CD1c-positive myeloid dendritic cell (primary cell): ENCODE results near the gene AVL9.
"Not testable (repeated sequence)": the region's sequence is repeated elsewhere in the genome, so short reads cannot be mapped to it uniquely, and the experiment has no call there.

Source experiments
- DNase-seq: peaks from one replicate; pipeline ENCODE4 v3.0.0-alpha.2; 2016; ENCODE audit errors: extremely low spot score

Gene AVL9

DNA sequence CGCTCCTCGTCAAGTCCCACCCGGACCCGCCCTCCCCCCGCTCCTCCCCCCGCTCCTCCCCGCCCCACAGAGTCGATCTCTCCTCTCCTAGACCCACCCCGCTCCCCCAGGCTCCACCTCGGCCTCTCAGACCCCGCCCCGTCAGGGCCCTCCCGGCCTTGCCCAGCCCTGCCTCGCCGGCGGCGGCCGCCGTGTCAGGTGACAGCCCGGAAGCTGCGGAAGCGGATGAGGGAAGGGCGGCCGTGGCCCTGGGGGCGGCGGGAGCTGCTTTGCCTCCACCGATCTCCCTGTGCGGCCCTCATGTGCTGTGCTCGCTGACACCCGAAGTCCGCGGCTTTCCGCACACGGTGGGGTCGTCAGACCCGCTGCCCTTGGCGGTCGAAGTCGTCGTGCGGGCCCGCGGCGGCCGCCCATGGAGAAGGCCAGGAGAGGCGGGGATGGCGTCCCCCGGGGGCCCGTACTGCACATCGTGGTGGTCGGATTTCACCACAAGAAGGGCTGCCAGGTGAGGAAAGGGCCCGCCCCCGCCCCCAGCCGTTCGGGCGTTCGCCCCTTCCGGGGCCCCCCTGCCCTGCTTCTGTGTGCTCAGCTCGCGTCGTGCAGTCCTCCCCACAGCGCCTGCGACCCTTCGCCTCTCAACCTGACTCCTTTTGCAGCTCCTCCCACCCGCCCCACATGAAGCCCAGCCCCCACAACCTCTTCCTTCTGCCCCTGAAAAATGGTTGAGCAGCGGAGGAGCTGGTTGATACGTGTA lies at the start of gene AVL9:
Gene AVL9, plus strand, starts transcription at position 192 of the 754 bp plus-strand sequence. Its CDS starts 221 bp downstream, at position 413.
- peak; percentile 96 for DNase-seq

DNA sequence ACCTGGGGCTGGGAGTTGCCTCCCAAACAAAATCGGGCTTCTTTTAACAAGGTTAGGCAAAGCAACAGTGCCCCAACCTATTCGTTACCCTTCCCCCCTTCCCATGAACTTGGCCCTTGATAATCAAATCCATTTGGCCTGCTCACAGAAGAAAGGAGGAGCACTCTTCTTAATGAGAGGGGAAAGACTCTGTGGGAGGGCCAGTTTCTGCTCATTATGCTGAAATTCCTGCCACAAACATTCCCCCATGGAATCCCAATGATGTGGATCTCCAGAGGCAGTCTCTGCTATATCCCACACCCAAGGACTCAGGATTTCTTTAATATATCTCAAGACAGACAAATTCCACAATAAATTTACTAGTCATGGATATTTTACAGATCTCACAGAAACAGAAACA lies 48.1 kb upstream of the AVL9 start:
- no peak for DNase-seq

DNA sequence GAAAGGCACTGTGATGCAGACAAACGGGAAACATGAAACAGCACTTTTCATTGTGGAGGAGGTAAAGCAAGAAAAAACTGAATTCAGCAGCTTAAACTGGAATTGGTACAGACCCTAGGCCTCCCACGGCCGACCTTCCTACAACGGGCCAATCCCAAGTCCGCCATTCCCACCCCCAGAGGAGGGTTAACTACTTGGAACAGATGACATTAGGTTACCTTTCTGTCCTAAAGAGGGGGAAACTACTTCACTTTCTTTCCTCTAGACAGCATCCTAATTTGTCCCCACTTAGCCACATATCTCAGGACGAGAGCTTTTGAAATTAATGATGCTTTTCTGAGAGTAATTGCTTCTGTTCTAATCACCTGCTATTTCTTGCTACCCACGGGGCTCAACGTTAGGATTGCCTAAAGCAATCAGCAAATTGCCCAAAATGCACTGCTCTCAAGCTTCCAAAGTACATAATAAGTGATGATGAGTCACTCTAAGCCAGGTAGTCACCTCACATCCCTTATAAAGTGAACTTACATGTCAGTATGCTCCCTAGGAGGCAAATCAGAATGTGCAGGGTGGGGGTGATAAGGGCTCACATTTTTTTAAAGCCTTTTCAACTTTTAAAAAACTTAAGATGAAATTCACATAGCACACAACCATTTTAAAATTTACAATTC lies 41.8 kb upstream of the AVL9 start:
- no peak for DNase-seq

DNA sequence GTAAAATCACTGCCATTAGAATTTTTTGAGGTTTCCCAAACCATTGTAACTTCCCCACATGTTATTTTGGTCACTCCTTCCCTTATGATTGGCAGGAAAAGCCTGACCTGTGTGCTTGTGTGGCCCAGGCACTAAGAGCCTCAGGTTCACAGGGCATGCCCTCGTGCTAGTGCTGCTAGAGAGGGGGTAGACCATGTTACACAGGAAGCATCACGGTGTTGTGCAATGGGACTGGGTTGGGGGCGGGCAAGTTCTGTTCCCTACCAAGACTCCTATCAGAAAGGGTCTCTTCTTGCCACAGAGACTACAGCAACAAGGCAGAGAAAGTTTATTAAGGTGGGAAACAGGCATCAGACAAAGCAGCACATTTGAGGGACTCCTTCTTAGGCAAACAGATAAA lies 37.3 kb upstream of the AVL9 start:
- DNase-seq = no peak

DNA sequence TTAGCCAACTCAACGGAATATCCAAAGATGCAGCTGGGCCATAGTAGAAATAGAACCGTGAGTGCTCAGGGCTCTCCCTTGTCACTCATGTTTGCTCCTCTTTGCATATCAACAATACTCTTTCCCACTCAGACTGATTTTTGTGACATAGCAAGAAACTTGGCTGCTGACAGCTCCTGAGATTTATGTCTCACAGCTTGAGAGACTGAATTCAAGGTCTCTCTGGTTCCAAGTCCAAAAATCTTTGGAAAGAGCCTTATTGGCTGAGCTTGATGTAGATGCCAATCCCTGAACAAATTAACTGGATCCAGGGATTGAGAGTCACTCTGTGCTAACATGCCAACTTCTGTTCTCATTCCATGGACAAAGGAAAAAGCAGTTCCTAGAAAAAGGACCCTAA lies 35.5 kb upstream of the AVL9 start:
- DNase-seq = no peak

DNA sequence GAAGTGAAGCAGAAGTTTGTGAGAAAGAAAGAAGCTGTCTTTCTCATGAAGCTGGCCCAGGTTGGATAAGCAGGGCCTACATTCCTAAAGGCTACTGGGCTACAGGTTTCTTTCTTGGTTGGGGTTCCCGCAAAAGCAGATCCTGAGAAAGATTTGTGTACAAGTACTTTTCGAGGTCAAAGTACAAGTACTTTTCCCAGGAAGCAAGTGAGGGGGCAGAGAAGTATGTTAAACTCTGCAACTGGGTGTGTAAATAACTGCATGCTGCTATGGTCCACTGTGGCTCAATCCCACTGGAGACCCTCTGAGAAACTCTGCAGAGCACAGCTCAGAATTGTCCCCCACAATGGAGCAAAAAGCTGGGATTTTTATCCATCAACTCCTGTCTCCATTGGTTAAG lies 33.8 kb upstream of the AVL9 start:
- no peak for DNase-seq

DNA sequence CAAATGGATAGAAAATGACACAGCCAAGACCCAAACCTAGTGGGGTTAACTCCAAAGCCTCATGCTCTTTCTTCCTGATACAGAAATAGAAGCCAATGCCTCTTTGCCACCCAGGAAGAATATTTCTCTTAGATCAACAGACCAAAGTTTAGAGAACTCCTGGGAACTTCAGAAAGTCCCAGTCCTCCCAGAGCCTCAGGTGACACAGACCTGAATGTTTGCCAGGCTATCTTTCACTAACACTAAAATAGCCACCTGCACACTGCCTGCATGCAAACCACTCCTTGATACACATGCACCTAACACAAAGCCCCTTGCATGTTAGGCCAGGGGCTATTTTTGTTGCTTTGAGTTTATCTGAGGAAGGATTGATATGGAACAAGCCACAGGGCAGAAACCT lies 32.8 kb upstream of the AVL9 start:
- DNase-seq = no peak

DNA sequence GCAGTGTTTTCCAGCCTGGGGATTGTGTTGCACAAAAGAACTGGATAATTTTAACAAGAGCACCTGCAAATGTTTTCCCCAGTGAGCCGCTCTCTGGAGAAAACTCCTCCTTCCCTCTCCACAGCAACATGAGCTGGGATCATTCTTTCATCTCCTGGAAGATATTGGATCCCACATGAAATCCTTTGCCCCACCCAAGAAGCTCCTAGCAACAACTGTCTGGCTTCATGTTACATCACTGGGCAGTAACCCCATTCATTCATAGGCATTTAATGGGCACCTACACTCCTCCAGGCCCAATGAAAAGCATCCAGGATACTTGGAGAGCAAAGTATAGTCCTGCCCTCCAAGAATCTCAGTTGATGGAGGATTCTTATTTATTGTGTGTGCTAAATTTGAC lies 32.3 kb upstream of the AVL9 start:
- no peak for DNase-seq

DNA sequence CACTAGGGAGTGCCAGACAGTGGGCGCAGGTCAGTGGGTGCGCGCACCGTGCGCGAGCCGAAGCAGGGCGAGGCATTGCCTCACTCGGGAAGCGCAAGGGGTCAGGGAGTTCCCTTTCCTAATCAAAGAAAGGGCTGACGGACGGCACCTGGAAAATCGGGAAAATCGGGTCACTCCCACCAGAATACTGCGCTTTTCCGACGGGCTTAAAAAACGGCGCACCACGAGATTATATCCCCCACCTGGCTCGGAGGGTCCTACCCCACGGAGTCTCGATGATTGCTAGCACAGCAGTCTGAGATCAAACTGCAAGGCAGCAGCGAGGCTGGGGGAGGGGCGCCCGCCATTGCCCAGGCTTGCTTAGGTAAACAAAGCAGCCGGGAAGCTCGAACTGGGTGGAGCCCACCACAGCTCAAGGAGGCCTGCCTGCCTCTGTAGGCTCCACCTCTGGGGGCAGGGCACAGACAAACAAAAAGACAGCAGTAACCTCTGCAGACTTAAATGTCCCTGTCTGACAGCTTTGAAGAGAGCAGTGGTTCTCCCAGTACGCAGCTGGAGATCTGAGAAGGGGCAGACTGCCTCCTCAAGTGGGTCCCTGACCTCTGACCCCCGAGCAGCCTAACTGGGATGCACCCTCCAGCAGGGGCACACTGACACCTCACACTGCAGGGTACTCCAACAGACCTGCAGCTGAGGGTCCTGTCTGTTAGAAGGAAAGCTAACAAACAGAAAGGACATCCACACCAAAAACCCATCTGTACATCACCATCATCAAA lies 30.5 kb upstream of the AVL9 start:
- not testable (repeated sequence) for DNase-seq

DNA sequence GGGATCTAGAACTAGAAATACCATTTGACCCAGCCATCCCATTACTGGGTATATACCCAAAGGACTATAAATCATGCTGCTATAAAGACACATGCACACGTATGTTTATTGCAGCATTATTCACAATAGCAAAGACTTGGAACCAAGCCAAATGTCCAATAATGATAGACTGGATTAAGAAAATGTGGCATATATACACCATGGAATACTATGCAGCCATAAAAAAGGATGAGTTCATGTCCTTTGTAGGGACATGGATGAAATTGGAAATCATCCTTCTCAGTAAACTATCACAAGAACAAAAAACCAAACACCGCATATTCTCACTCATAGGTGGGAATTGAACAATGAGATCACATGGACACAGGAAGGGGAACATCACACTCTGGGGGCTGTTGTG lies 25.3 kb upstream of the AVL9 start:
- not testable (repeated sequence) for DNase-seq

DNA sequence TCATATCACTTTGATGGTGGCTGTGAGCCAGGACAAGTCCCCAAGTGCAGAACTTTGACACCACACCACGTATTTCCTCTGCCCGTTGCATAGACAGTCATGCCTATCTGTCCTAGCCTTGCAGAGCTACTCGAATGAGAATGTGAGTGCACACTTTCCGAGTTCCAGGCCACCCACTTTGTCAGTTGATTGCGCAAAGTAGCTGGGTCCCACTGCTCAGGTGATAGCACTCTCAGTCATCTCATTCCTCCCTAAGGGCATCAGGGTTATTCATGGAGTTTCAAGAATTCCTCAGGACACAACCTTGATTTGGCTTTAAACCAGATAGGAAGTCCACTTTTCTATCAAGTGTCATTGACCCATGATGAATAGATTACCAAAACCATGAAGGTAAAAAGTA lies 24.4 kb upstream of the AVL9 start:
- DNase-seq = no peak

DNA sequence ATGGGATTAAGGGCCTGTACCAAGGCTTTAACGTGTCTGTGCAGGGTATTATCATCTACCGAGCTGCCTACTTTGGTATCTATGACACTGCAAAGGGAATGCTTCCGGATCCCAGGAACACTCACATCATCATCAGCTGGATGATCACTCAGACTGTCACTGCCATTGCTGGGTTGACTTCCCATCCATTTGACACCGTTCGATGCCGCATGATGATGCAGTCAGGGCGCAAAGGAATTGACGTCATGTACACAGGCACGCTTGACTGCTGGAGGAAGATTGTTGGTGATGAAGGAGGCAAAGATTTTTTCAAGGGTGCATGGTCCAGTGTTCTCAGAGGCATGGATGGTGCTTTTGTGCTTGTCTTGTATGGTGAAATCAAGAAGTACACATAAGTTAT lies 23.3 kb upstream of the AVL9 start:
- DNase-seq = no peak

DNA sequence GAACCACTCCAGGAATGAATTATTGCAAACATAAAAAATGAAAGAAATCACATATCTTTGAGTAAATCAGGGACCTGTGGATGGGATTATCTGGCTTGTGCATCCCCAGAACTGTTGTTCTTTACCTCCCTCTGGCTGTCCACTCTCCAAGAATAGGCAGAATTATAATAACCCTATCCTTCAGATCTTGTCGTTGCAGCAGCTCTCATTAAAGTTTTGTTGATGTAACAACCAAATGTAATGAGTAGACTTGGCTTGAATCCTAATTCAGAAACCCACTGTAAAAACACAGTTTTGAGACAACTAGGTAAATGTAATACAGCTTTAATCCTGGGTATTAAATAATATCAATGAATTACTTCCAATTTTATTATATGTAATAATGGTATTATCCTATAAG lies 21.3 kb upstream of the AVL9 start:
- no peak for DNase-seq

DNA sequence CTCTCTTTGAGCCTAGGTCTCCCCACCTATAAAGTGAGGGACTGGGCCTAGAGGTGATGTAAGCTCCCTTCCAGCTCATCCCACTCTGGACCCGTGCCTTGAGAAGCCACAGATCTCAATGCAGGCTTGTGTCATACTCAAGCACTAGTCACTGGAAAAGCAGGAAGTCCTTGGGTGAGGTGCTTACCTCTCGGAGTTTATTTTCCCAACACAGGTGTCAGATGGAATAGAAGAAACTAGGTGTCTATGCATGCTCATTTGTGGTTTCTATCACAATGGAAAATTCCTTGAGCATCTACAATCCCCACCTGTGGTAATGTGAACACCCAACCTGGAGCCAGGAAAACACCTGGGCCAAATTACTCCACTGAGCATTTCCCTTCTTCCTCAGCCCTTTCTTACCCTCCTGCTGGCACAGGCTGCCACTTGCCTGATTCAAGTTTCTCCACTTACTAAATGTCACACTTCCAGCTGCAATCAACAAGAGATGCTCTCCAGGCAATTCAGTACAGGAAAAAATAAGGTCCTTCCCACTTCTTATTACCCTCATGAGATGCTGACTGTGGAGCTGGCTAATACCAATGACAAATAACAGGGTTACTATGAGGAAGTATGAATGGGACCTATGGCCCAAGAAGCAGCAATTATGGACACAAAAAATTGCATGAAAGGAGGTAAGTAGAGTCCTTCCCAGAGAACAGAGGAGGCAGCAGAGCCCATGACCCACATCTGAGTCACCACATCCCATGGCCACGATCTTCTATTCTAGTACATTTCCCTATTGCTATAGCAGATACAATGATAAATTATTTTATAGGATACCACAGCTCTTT lies 18.3 kb upstream of the AVL9 start:
- DNase-seq = no peak

DNA sequence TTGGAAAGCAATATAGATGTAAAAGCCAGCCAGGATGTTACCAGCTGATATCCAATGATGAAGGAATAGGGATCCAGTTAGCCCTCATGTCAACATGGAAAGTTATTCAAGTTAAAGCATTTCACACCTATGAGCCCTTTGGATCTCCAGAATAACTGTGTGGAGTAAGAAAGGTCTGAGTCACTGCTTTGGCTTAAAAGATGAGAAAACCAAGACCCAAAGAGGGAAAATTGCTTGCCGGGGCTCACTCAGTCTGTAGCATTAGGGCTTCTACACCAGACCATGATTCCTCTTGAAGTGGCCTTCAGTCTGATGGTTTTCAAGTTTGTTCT lies 17.7 kb upstream of the AVL9 start:
- no peak for DNase-seq

DNA sequence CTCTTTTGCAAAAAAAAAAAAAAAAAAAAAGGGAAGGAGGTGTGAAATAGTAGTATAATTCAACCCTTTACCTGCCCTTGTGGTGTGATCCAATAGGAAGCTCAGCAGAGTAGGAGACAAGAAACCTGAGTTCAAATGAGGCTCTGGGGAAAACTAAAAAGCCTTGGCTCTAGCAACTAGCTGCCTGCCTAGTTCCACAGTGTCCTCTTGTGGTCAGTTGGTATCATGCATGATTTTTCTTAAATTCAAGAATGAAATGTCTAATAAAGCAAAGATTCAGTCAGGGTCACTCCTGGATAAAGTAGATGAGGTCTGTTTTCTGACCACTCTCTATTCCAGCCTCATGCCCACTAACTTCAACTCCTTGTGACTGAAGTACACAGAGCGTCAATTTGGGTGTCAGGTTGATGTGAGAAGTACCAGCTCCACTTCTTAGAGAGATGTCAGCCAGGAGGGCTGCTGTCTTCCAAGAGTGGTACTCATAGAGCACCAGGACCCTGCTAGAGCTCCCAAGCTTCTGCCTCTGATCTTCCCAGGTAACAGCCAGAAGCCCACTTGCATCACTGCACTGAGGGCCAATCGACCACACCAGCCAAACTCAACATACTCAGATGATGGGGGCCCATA lies 15.6 kb upstream of the AVL9 start:
- DNase-seq = peak; percentile 13

DNA sequence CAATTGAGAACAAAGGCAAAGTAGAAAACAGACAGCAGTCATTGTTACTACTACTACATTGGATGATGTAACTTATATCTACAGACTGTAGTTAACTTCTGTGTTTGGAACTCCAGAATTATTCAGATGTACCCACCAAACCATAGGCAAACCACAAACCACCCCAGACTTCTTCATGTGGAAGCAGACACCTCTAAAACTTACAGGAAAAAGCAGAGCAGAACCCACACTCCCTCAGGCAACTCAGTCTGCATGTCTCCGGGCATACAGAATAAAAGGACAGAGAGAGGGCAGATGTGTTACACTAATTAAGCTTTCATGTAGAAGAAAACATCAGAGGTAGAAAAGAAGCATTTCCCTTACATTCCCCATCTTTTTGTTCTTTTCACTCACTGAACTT lies 14.1 kb upstream of the AVL9 start:
- DNase-seq = no peak

DNA sequence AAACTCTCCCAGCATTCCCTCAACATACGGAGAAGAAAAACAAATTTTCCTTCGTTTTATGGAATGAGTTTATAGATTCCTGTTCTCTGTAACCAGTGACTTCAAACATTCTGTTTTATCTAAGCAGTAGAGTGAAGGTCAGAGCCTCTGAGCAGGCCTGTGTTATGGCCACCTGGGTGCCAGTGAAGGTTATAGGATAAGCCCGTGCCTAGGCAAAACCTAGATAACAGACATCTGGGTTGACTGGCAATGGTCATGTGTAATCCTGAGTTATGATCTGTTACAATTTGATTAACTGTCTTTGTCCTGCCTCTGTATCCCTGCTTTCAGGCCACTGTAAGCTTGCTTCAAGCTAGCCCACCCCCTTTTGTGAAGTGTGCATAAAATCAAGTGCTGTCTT lies 13.4 kb upstream of the AVL9 start:
- no peak for DNase-seq

DNA sequence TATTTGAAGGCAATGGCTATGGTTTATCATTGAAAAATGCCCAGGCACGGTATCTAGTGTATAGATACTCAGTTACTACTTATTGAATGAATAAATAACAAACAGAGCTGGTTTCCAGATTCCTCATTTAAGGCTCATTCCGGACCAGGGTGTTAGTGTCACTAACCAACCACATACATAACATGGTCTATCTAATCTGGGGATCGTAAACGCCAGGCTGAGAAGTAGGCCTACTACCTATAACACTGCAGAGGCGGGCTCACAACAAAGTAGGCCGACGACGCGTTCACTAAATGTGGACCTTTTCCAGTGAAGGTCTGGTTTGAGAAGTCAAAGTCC lies 5.5 kb upstream of the AVL9 start:
- no peak for DNase-seq

DNA sequence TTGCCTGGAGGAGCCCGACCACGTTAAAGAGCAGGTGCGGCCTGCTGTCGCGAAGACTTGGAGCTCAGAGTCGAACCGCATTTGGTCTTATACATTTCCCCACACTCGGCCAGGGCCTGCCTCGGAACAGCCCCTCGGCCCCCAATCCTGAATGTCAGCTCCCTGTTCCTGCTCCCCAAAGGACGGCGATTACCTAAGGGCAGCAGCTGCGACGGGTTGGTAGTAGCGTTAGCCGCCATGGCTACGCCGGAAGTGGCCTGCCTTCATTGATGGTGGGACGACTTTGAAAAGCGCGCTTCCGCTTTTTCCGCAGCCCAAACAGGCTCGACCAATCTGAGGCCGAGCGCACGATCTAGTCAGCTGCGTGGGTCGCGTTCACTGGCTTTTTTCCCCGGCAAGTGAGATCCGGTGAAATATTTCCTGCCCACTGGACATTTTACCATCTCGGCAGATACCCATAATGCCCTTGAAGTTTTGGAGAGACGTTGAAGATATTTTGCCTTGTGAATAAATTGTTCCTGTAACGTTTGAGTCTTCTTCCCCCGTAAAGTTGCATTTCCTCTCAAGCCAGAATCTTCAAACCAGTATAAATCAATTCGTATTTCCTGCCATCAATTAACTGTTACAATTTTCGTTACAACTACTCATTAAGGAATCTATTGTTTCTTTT lies 5.0 kb upstream of the AVL9 start, which contains the start of gene LSM5:
Gene LSM5, minus strand, starts transcription at position 254 of the 670 bp plus-strand sequence. Its CDS starts 15 bp downstream, at position 239.
- peak; percentile 96 for DNase-seq

DNA sequence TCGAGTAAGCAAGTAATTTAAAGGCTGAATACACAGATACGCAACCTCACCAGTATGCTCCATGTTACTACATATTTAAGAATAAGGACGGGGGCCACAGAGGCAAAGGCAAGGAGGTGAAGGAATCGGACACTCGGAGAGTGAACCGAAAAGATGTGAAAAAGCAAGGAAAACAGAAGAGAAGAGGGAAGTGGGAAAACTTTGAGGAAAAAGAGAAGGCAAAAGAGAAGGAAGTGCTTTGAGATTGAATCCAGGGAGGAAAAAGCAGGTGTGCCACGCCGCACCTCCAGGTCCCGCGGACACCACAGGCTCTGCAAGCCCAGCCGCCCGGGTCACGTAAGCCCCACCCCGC lies 367 bp upstream of the AVL9 start:
- no peak for DNase-seq
